GM19035 (cell line): Measurements from ENCODE around the gene DSCAM.

Source experiments
- ATAC-seq: cut with Tn5 transposase; IDR thresholded peaks from one replicate; pipeline ENCODE4 v1.9.1; 2021; ENCODE audit not compliant: unreplicated experiment

The DSCAM gene

GRCh38 chr21:40402884-40403582 lies 443.9 kb downstream of the DSCAM start:
- ATAC-seq, result no peak

GRCh38 chr21:40395732-40396131 lies 451.2 kb downstream of the DSCAM start:
- ATAC-seq, result no peak

GRCh38 chr21:40393066-40393465 lies 453.9 kb downstream of the DSCAM start:
- no peak for ATAC-seq

- no peak for ATAC-seq
These were observed 458.9 kb downstream of the DSCAM start for GRCh38 chr21:40388046-40388445.

- ATAC-seq, result no peak
These were observed 459.8 kb downstream of the DSCAM start for GRCh38 chr21:40386981-40387747.

- ATAC-seq, result no peak
These were observed 460.6 kb downstream of the DSCAM start for GRCh38 chr21:40386294-40386911.

- no peak for ATAC-seq
These were observed 461.1 kb downstream of the DSCAM start for GRCh38 chr21:40385883-40386282.

GRCh38 chr21:40383951-40384350 lies 463.0 kb downstream of the DSCAM start:
- no peak for ATAC-seq

GRCh38 chr21:40381111-40381510 lies 465.8 kb downstream of the DSCAM start:
- ATAC-seq, result no peak

GRCh38 chr21:40379881-40380810 lies 466.8 kb downstream of the DSCAM start:
- no peak for ATAC-seq

GRCh38 chr21:40377135-40377534 lies 469.8 kb downstream of the DSCAM start:
- no peak for ATAC-seq

GRCh38 chr21:40373761-40374160 lies 473.2 kb downstream of the DSCAM start:
- no peak for ATAC-seq

- ATAC-seq, result no peak
These were observed 474.5 kb downstream of the DSCAM start for GRCh38 chr21:40372506-40372905.

- no peak for ATAC-seq
These were observed 475.6 kb downstream of the DSCAM start for GRCh38 chr21:40371329-40371728.

GRCh38 chr21:40356644-40357043 lies 490.3 kb downstream of the DSCAM start:
- ATAC-seq, result no peak

GRCh38 chr21:40355076-40355475 lies 491.9 kb downstream of the DSCAM start:
- no peak for ATAC-seq

- ATAC-seq, result no peak
These were observed 496.0 kb downstream of the DSCAM start for GRCh38 chr21:40351006-40351405.

GRCh38 chr21:40349591-40349990 lies 497.4 kb downstream of the DSCAM start:
- ATAC-seq, result no peak

GRCh38 chr21:40345711-40346321 lies 501.1 kb downstream of the DSCAM start:
- ATAC-seq, result no peak

- ATAC-seq, result no peak
These were observed 506.6 kb downstream of the DSCAM start for GRCh38 chr21:40340357-40340756.

GRCh38 chr21:40339050-40339449 lies 507.9 kb downstream of the DSCAM start:
- ATAC-seq, result no peak
